HG03108 (cell line): ENCODE measurements around the gene SELENOV.

Source experiments
- ATAC-seq: cut with Tn5 transposase; IDR thresholded peaks from one replicate; pipeline ENCODE4 v1.9.1; 2021; ENCODE audit warnings: moderate library complexity; ENCODE audit not compliant: unreplicated experiment

SELENOV gene

DNA sequence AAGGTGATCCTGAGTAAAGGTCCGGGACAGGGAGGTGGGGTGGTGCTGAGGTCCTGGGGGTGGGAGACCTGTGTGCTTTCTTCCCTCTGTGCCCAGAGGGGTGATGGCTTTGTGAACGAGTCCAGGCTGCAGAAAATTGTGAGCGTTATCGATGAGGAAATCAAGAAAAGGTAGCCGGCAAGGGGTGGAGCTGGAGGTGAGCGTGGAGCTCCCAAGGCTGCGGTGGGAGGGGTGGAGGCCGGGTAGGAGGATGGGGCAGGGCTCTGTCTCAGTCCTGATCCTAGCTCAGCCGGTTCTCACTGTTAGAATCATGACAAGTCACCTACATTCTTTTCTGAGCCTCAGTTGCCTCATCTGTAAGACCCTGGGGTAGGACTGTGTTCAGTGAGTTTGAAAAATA is 4.0 kb downstream of the SELENOV start:
- ATAC-seq = no peak

GRCh38 chr19:39520541-39521484 is 5.9 kb downstream of the SELENOV start:
- ATAC-seq = no peak

- no peak for ATAC-seq
These were observed 9.6 kb downstream of the SELENOV start for GRCh38 chr19:39524495-39524894.

GRCh38 chr19:39525205-39525604 is 10.3 kb downstream of the SELENOV start:
- ATAC-seq = no peak

GRCh38 chr19:39531834-39532232 is 16.9 kb downstream of the SELENOV start:
- ATAC-seq = no peak

GRCh38 chr19:39532233-39533002 is 17.5 kb downstream of the SELENOV start, which contains the start of gene EID2B:
EID2B (minus strand) TSS chr19:39532852; CDS start chr19:39532802, 50 bp downstream.
- peak; percentile 94 for ATAC-seq

DNA sequence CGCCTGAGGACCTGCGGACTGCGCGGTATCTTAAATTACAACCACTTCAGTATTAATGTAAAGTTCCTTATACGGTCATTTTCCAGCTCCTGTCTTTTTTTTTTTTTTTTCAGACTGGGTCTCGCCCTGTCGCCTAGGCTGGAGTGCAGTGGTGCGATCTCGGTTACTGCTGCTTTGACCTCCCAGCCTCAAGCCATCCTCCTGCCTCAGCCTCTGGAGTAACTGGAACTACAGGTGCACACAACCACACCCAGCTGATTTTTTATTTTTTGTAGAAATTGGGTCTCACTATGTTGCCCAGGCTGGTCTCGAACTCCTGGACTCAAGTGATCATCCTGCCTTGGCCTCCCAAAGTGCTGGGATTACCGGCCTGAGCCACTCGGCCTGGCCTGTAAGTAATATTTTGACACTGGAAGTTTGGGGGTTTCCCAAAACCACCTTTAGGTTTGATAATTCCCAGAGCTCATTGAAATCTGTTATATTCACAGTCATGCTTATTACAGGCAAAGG is 18.1 kb downstream of the SELENOV start:
- ATAC-seq = no peak

DNA sequence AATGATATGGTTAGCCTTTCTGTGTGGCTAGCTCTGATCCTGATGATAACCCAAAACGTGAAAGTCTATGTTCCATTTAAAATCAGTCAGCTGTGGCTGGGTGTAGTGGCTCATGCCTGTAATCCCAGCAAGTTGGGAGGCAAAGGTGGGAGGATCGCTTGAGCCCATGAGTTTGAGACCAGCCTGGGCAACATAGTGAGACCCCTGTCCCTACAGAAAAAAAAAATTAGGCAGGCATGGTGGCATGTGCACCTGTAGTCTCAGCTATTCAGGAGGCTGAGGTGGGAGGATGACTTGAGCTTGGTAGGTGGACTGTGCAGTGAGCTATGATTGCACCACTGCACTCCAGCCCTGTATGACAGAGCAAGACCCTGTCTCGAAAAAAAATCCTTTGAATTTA is 18.9 kb downstream of the SELENOV start:
- no peak for ATAC-seq

GRCh38 chr19:39539165-39539517 is 24.2 kb downstream of the SELENOV start:
- ATAC-seq = no peak

DNA sequence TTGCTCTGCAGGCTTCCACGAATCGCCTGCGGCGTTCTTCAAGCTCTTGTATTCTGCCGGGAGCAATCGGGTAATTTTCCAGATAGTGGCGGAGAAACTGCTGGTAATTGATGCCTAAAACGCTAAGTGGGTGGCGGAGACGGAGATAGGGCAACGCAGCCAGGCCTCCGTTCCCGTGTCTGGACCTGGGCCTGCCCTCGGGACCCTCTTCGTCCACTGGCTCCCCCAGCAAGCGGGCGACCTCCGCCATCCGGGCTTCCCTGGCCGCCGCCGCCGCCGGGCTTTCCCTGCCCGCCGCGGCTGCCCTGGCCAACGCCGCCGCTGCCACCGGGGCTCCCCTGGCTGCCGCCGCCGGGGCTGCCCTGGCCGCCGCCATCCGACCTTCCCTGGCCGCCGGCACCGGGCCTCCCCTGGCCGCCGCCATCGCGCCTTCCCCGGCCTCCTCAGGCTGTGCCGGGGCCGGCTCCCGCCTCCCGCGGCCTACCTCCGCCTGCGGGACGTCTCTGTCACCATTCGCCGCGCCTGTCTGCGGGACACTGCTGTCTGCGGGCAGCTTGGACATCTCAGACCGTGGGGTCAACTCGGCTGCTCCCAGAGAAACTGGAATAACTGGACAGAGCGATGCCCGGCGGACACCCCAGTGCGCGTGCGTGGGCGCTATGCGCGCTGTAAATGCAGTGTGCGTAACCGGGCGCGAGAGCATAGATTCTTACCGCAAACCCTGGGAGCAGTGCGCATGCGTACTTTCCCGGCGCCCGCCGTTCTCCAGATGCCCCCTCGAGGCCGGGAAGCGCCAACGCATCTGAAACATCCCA is 24.8 kb downstream of the SELENOV start, which contains the start of gene EID2:
Gene EID2, minus strand, starts transcription at position 644 of the 815 bp plus-strand sequence. Its CDS starts 82 bp downstream, at position 562.
- ATAC-seq = peak; percentile 81

- ATAC-seq = no peak
These were observed 25.4 kb downstream of the SELENOV start for GRCh38 chr19:39540333-39540673.

DNA sequence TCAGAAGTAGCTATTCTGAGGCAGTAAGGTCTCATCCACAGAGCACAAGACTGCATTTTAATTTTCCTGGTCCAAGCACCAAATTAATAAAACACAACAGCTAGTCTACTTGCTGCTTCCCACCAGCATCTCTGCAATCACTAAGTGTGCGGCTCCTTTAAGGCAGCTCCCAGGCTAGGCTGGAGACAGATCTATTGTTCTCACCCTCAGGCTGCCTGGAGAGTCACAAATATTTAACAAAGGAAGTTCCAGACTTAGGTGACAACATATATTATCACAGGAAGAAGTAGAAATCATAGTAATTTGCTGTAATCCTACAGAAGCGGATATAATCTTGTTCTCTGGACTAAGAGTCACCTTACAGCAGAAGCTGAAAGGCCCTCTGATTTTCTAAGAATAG is 27.3 kb downstream of the SELENOV start:
- no peak for ATAC-seq

DNA sequence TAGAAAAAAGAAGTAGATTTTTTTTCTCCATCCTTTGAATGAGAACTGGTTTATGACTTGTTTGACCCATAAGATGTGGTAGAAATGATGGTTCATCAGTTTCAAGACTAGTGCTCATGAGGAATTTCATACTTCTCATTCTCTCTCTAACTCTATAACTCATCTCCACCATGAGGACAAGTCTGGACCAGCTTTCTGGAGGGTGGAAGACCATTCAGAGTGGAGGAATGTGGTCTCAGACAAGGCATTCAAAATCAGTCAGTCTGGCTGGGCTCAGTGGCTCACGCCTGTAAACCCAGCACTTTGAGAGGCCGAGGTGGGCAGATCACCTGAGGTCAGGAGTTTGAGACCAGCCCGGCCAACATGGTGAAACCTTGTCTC is 28.5 kb downstream of the SELENOV start:
- ATAC-seq = no peak

GRCh38 chr19:39544226-39544903 is 29.4 kb downstream of the SELENOV start:
- no peak for ATAC-seq

GRCh38 chr19:39544911-39545310 is 30.0 kb downstream of the SELENOV start:
- no peak for ATAC-seq

DNA sequence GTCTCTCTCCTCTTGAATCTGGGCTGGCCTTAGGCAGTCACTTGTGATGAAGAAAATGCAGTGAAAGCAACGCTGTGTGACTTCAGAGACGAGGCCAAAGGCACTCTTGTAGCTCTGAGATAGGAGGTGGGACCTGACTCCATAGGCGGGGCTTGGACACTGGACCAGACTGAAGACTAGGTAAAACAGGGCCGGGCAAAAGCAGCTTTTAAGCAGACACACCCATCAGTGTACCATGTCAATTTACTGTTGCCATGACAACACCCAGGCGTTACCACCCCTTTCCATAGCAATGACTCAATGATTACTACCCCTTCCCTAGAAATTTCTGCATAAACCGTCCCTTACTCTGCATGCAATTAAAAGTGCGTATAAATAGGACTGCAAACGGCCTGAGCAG is 31.7 kb downstream of the SELENOV start:
- ATAC-seq = no peak

- ATAC-seq = no peak
These were observed 35.3 kb downstream of the SELENOV start for GRCh38 chr19:39550197-39550596.

GRCh38 chr19:39553082-39553652 is 38.2 kb downstream of the SELENOV start:
- ATAC-seq = no peak

- ATAC-seq = no peak
These were observed 39.9 kb downstream of the SELENOV start for GRCh38 chr19:39554701-39555311.

DNA sequence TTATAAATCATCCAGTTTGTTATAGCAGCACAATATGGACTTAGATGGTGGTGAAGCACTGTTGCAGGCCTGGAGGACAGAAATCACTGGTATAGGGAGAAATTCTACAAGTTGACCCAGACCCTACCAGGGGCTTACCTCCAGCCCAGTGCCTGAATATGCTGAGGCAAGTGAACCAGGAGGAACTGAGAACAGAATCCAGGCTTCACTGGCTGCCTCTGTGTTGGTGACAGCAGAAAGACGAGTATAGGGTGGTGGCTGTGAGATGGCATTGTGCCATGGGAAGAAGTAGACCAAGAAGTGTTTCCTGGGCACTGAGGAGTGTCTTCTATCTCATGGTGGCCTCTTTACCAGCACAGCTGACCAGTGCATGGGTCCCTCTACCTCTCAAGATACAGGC is 40.9 kb downstream of the SELENOV start:
- no peak for ATAC-seq
